WERI-Rb-1 (cell line): ENCODE data around the gene POU5F1.

Source experiments
- DNase-seq: peaks from one replicate; pipeline ENCODE4 v3.0.0-alpha.2; 2020
- H3K27ac ChIP-seq: fragments of 250-450 bp; sonication (Bioruptor Pico); 2 replicates; pipeline ENCODE4 v1.5.1; 2020; ENCODE audit warnings: mild to moderate bottlenecking, moderate library complexity
- H3K27me3 ChIP-seq: fragments of 250-450 bp; sonication (Bioruptor Pico); 2 replicates; pipeline ENCODE4 v1.5.1; 2021; ENCODE audit warnings: mild to moderate bottlenecking, low read depth, moderate library complexity; ENCODE audit not compliant: insufficient read depth, severe bottlenecking
- H3K36me3 ChIP-seq: fragments of 250-450 bp; sonication (Bioruptor Pico); 2 replicates; pipeline ENCODE4 v1.5.1; 2020; ENCODE audit warnings: mild to moderate bottlenecking, moderate library complexity
- H3K4me3 ChIP-seq: 2 replicates; pipeline ENCODE4 v1.5.1; 2011; ENCODE audit warnings: low read depth, mild to moderate bottlenecking, control low read depth, low read length
- H3K9me3 ChIP-seq: fragments of 250-450 bp; sonication (Bioruptor Pico); 2 replicates; pipeline ENCODE4 v1.5.1; 2021; ENCODE audit warnings: mild to moderate bottlenecking, moderate library complexity; ENCODE audit not compliant: severe bottlenecking
- CTCF ChIP-seq: IDR thresholded peaks from 2 replicates; pipeline ENCODE4 v1.5.1; 2011; ENCODE audit warnings: low read depth, mild to moderate bottlenecking, control low read depth, inconsistent platforms, low read length

Gene POU5F1

GRCh38 chr6:31139599-31139998 lies 30.9 kb downstream of the POU5F1 start:
- H3K4me3 ChIP-seq = no peak overlapping the region
- no peaks in the 10 kb centered on the region for H3K27me3 ChIP-seq
- peaks cover 24% of the 10 kb centered on the region for H3K36me3 ChIP-seq
- TF ChIP-seq CTCF = no peak
- H3K9me3 ChIP-seq = peaks cover 2% of the 10 kb centered on the region
- no peak overlapping the region for H3K27ac ChIP-seq
- DNase-seq = no peak

DNA sequence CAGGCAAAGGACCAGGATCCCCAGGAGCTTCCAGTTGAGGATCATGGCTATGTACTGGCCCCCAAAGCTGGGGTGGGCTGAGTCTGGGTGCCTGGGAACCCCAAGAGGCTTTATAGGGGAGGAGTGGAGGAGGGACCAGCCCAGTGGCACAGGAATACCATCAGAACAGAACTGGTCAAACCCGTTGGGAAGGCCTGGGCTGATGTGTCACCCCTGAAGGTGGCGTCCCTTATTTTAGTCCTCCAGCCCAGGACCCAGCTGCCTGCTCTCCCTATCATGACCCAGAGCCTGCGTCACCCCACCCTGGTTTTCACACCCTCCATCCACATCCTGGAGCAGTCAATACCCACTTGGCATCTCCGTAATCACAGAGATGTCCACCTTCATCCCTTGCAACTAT lies 31.5 kb downstream of the POU5F1 start, which contains the start of gene PSORS1C2:
Gene PSORS1C2, minus strand, starts transcription at position 85 of the 400 bp plus-strand sequence. Its CDS starts 40 bp downstream, at position 45.
- Histone ChIP-seq H3K4me3 (no peak within 1 kb of the TSS), H3K9me3 (peaks cover 2% of the 10 kb centered on the region), H3K27me3 (no peaks in the 10 kb centered on the region), H3K36me3 (peaks cover 18% of the 10 kb centered on the region), H3K27ac (no peak within 1 kb of the TSS)
- no peak for TF ChIP-seq CTCF
- no peak for DNase-seq

DNA sequence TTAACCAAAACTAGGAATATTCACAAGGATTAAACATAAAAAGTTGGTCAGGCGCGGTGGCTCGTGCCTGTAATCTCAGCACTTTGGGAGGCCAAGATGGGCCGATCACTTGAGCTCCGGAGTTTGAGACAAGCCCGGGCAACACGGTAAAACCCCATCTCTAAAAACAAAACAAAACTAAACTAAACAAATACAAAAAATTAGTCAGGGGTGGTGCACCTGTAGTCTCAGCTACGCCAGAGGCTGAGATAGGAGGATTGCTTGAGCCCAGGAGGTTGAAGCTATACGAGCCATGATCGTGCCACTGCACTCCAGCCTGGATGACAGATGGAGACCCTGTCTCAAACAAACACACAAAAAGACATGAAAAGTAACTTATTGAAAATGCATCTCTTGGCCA lies 34.8 kb downstream of the POU5F1 start:
- no peak overlapping the region for H3K27ac ChIP-seq
- no peak for TF ChIP-seq CTCF
- no peak overlapping the region for H3K4me3 ChIP-seq
- no peak for DNase-seq
- H3K9me3 ChIP-seq = peaks cover 2% of the 10 kb centered on the region
- no peaks in the 10 kb centered on the region for H3K27me3 ChIP-seq
- no peaks in the 10 kb centered on the region for H3K36me3 ChIP-seq

DNA sequence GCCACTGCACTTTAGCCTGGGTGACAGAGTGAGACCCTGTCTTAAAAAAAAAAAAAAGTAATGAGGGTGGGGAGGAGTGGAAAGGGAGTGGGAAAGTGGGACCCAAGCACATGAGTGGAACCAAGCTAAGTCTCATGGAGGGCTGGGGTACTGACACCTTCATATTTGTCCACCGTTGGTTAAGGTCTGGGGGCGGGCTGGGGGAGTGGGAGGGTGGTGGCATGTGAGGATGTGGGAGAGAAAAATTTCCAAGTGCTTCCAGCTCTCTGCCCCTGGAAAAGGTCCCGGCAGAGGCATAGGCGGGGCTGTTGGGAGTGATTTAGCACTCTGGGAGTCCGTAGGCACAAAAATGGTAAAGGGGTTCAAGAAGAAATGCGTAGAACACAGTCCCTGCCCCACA lies 37.7 kb downstream of the POU5F1 start:
- no peak overlapping the region for H3K27ac ChIP-seq
- no peak for TF ChIP-seq CTCF
- H3K4me3 ChIP-seq = no peak overlapping the region
- no peaks in the 10 kb centered on the region for H3K27me3 ChIP-seq
- DNase-seq = no peak
- no peaks in the 10 kb centered on the region for H3K36me3 ChIP-seq
- H3K9me3 ChIP-seq = no peaks in the 10 kb centered on the region

DNA sequence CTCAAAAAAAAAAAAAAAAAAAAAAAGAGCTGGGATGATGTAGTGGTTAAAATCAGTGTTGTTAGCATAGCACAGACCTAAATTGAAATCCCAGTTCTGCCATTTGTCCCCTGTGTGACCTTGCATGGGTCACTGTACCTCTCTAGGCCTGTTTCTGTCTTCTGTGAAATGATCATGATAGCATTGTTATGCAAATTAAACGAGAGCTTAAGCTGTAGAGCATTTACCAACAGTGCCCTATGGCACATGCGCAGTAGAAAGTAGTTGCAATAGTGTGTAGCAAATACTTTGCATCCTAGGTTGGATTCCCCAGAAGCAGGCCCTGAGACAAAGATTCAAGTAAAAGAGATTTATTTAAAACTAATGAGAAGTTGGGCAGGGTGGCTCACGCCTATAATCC lies 38.9 kb downstream of the POU5F1 start:
- H3K9me3 ChIP-seq = no peaks in the 10 kb centered on the region
- no peak for DNase-seq
- H3K4me3 ChIP-seq = no peak overlapping the region
- no peaks in the 10 kb centered on the region for H3K27me3 ChIP-seq
- no peak overlapping the region for H3K27ac ChIP-seq
- no peak for TF ChIP-seq CTCF
- H3K36me3 ChIP-seq = no peaks in the 10 kb centered on the region

- Histone ChIP-seq H3K27me3 (no peaks in the 10 kb centered on the region), H3K36me3 (no peaks in the 10 kb centered on the region), H3K27ac (no peak overlapping the region), H3K9me3 (no peaks in the 10 kb centered on the region), H3K4me3 (no peak overlapping the region)
- TF ChIP-seq CTCF = no peak
- no peak for DNase-seq
Observed at GRCh38 chr6:31130751-31131150, 39.7 kb downstream of the POU5F1 start.
